K562 (cell line): Measurements from ENCODE around the gene WDR46. TPM values are rescaled to one million over a fixed set of nuclear protein-coding genes. Genes with fewer than 3 reads are reported as not detected.

Source experiments
- CBX1 ChIP-seq: sonication (generic); IDR thresholded peaks from 2 replicates; pipeline ENCODE4 v1.6.1; 2016; ENCODE audit warnings: antibody characterized with exemption, low read depth, mild to moderate bottlenecking
- CBX2 ChIP-seq: fragments of 200-600 bp; sonication (generic); IDR thresholded peaks from one replicate; pipeline ENCODE4 v1.6.1; 2012; ENCODE audit warnings: mild to moderate bottlenecking, low read length, inconsistent platforms; ENCODE audit not compliant: insufficient read depth, poor library complexity, severe bottlenecking
- DPF2 ChIP-seq: fragments of 450-650 bp; IDR thresholded peaks from 2 replicates; pipeline ENCODE4 v1.6.1; 2016
- FUS ChIP-seq: fragments of 200-400 bp; formaldehyde crosslinking; optimal IDR thresholded peaks from 2 replicates; pipeline ENCODE3; 2017; ENCODE audit warnings: low read depth, low read length
- GATA2 ChIP-seq: sonication (generic); formaldehyde crosslinking; IDR thresholded peaks from 2 replicates; pipeline ENCODE4 v1.4.0; 2020; ENCODE audit warnings: mild to moderate bottlenecking, missing genetic modification reagents
- KAT8 ChIP-seq: fragments of 450-650 bp; IDR thresholded peaks from 2 replicates; pipeline ENCODE4 v1.6.1; 2016; ENCODE audit warnings: low read depth, mild to moderate bottlenecking
- KDM4B ChIP-seq, 2 experiments: fragments of 450-650 bp in 1 of 2; sonication (generic) in 1 of 2; IDR thresholded peaks; 2 replicates each; pipeline ENCODE4 v1.6.1; 2016 to 2017; ENCODE audit warnings: borderline replicate concordance in 2 of 2, antibody characterized with exemption in 1 of 2, low read depth in 1 of 2, mild to moderate bottlenecking in 1 of 2
- KLF6 ChIP-seq: fragments of 250-450 bp; sonication (Bioruptor Pico); IDR thresholded peaks from 2 replicates; pipeline ENCODE4 v1.4.0; 2020; ENCODE audit warnings: mild to moderate bottlenecking, moderate library complexity, borderline replicate concordance
- MCM3 ChIP-seq: fragments of 450-650 bp; IDR thresholded peaks from 2 replicates; pipeline ENCODE4 v1.6.1; 2016
- MLX ChIP-seq, 2 experiments: fragments of 450-650 bp in 1 of 2; sonication (generic) in 1 of 2; formaldehyde crosslinking; conservative IDR thresholded peaks; 2 replicates each; pipeline versions ENCODE4 v1.4.0 to v1.8.1; 2020 to 2022; ENCODE audit warnings: mild to moderate bottlenecking in 1 of 2, missing genetic modification reagents in 1 of 2
- POU5F1 ChIP-seq: fragments of 150-350 bp; IDR thresholded peaks from 2 replicates; pipeline ENCODE4 v1.6.1; 2014; ENCODE audit warnings: borderline replicate concordance, low read length, low read depth, mild to moderate bottlenecking; ENCODE audit not compliant: partially characterized antibody
- PRPF4 ChIP-seq: fragments of 200-400 bp; formaldehyde crosslinking; IDR thresholded peaks from one replicate; pipeline ENCODE4 v1.6.1; 2017; ENCODE audit warnings: low read length, low read depth, mild to moderate bottlenecking; ENCODE audit not compliant: insufficient read depth, poor library complexity, severe bottlenecking
- PTRF ChIP-seq: fragments of 450-650 bp; IDR thresholded peaks from 2 replicates; pipeline ENCODE4 v1.6.1; 2016; ENCODE audit warnings: mild to moderate bottlenecking, missing genetic modification characterization, missing compliant biosample characterization
- SIX5 ChIP-seq, 2 experiments: IDR thresholded peaks; 2 replicates each; pipeline ENCODE4 v1.6.1; 2011; ENCODE audit warnings: low read length in 2 of 2, borderline replicate concordance in 1 of 2, low read depth in 1 of 2, mild to moderate bottlenecking in 1 of 2, moderate library complexity in 1 of 2; ENCODE audit not compliant: insufficient read depth in 1 of 2
- SMARCB1 ChIP-seq: IDR thresholded peaks from 2 replicates; pipeline ENCODE4 v1.6.1; 2011; ENCODE audit warnings: improper control_type of control experiment, low read depth; ENCODE audit not compliant: insufficient read length
- SNRNP70 ChIP-seq: fragments of 200-400 bp; formaldehyde crosslinking; optimal IDR thresholded peaks from 2 replicates; pipeline ENCODE3; 2017; ENCODE audit warnings: low read depth, low read length
- ZBTB2 ChIP-seq: fragments of 450-650 bp; IDR thresholded peaks from 2 replicates; pipeline ENCODE4 v1.6.1; 2016; ENCODE audit warnings: antibody characterized with exemption
- ZBTB49 ChIP-seq: sonication (generic); formaldehyde crosslinking; IDR thresholded peaks from 2 replicates; pipeline ENCODE4 v1.8.0; 2022; ENCODE audit warnings: missing genetic modification reagents, mild to moderate bottlenecking, borderline replicate concordance
- ZNF217 ChIP-seq: sonication (generic); formaldehyde crosslinking; IDR thresholded peaks from 2 replicates; pipeline ENCODE4 v1.8.0; 2022; ENCODE audit warnings: mild to moderate bottlenecking, missing genetic modification reagents
- ZNF449 ChIP-seq: fragments of 250-450 bp; sonication (Bioruptor Pico); IDR thresholded peaks from 2 replicates; pipeline ENCODE4 v1.8.0; 2022; ENCODE audit warnings: moderate library complexity, mild to moderate bottlenecking, inconsistent platforms
- ZNF76 ChIP-seq: fragments of 250-450 bp; sonication (Bioruptor Pico); IDR thresholded peaks from 2 replicates; pipeline ENCODE4 v1.4.0; 2020; ENCODE audit warnings: mild to moderate bottlenecking, moderate library complexity, borderline replicate concordance
- polyA plus RNA-seq, 8 experiments: library from polyadenylated mRNA; depleted of rRNA in 4 of 8; stranded (reverse) in 5 of 8; unstranded in 3 of 8; fragments of >200 nt; fragmentation: Nextera tagmentation in 2 of 8; fragmentation: Illumina TruSeq in 1 of 8; extraction: Ambion mirVana in 2 of 8; extraction: Trizol in 1 of 8; gene quantifications; 2 replicates each; pipeline versions ENCODE4 v1.2.1 to v1.2.3, GENCODE V29; 2011 to 2014; ENCODE audit warnings: inconsistent platforms in 1 of 8, missing spikeins in 1 of 8
- total RNA-seq, 7 experiments: library from RNA; depleted of rRNA in 6 of 7; stranded (reverse); fragments of >200 nt in 6 of 7; fragmentation: Illumina TruSeq in 2 of 7; extraction: Trizol in 2 of 7; gene quantifications; 2 replicates each; pipeline versions ENCODE4 v1.2.1 to v1.2.3, GENCODE V29; 2011 to 2021; ENCODE audit warnings: low replicate concordance in 1 of 7

WDR46 gene
- total and polyA plus RNA-seq, 9 of the 15 experiments (the other 6 are each of a cell fraction or from before 2014, with no cell fraction given) = 8.9 to 146 (median 93.1) TPM

- TF ChIP-seq CBX1 (no peak), CBX2 (no peak), KLF6 (peak; percentile 78; the same call in 1 of the 2 replicates), SMARCB1 (no peak), ZNF217 (CRISPR knock-in tag) (no peak), PTRF (no peak), ZBTB2 (no peak), MLX (CRISPR knock-in tag; conservative IDR thresholded peaks at IDR 0.05) (no peak), ZNF76 (CRISPR knock-in tag) (peak; percentile 87; the same call in 1 of the 2 replicates), DPF2 (0 out of 2 replicates have a peak, but pooled peaks have one; percentile 44), FUS (no peak), PRPF4 (no peak), SIX5 (IDR thresholded peaks at IDR 0.05; ENCODE audit: borderline replicate concordance in 1 of 2, insufficient read depth in 1 of 2, low read depth in 1 of 2, low read length in 2 of 2) (peak; percentile 94 to 97), KDM4B (IDR thresholded peaks at IDR 0.05; ENCODE audit: borderline replicate concordance in 2 of 2, low read depth in 1 of 2) (peak in 1 of 2 experiments; percentile 64; a peak in 1 of 4 replicates), GATA2 (CRISPR knock-in tag) (peak; percentile 24; the same call in 1 of the 2 replicates), ZNF449 (CRISPR knock-in tag) (no peak), KAT8 (no peak), MCM3 (no peak), POU5F1 (peak; percentile 59), ZBTB49 (0 out of 2 replicates have a peak, but pooled peaks have one; percentile 17), SNRNP70 (no peak)
Observed at GRCh38 chr6:33288921-33289783, at the start of gene WDR46, which contains the start of gene PFDN6 (continued).
